ENCODE results near the gene DGKK. TPM values are rescaled to one million over a fixed set of nuclear protein-coding genes. Genes with fewer than 3 reads are reported as not detected.

DGKK gene
- total RNA-seq, 2 donors from 2014 or later, result not detected

DNA sequence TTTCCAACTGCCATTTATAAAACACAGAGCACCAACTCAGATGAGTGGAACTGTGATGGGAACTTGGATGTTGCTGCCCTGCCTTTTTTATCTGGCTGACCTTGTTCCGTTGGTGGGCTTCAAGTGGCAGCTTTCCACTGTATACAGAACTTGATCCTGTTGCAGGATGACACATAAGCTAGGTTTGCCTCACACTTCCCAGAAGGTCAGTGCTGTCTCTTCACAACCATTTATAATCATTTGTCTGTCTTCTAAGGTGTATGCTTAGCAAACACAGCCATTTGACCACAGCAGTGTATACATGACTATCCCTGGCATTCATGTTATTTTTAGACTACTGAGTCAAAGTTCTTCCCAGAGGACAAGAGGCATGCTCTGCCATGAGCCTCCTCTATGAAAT lies 20.3 kb downstream of the DGKK start:
- ATAC-seq, result no peak

DNA sequence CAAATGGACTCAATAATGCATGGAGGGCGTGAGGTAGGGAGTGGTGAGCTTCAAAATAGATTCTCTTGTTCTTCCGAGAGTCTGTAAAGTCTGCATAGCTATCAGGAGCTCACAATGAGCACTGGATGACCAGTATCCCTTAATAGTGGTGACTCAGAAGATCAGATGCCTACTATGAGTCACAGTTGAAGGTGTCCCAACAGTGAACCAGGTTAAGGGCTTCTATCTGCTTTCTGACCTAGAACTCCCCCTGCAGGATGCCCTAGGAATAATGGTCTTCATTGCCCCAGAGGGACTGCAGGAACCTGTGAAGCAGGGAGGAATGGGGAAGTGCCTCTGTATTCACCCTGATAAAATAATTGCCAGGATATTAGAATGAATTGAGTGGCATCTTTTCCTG lies 22.1 kb downstream of the DGKK start:
- Histone ChIP-seq H3K27ac (no peak overlapping the region), H3K27me3 (no peaks in the 10 kb centered on the region), H3K4me1 (no peaks in the 10 kb centered on the region), H3K9me3 (no peaks in the 10 kb centered on the region), H3K36me3 (replicated peaks in 1 of 2; ENCODE audit: insufficient read depth in 1 of 2, low read depth in 2 of 2) (no peaks in the 10 kb centered on the region), H3K4me3 (no peak overlapping the region)
- TF ChIP-seq, protein P1, sequence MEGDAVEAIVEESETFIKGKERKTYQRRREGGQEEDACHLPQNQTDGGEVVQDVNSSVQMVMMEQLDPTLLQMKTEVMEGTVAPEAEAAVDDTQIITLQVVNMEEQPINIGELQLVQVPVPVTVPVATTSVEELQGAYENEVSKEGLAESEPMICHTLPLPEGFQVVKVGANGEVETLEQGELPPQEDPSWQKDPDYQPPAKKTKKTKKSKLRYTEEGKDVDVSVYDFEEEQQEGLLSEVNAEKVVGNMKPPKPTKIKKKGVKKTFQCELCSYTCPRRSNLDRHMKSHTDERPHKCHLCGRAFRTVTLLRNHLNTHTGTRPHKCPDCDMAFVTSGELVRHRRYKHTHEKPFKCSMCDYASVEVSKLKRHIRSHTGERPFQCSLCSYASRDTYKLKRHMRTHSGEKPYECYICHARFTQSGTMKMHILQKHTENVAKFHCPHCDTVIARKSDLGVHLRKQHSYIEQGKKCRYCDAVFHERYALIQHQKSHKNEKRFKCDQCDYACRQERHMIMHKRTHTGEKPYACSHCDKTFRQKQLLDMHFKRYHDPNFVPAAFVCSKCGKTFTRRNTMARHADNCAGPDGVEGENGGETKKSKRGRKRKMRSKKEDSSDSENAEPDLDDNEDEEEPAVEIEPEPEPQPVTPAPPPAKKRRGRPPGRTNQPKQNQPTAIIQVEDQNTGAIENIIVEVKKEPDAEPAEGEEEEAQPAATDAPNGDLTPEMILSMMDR (IDR thresholded peaks at IDR 0.05), result no peak
- no peak for TF ChIP-seq POLR2A (IDR thresholded peaks at IDR 0.05)
- WGBS, 2 donors, result 70 to 86% methylated on average over 2 of the region's 2 CpGs
- intact Hi-C loops (cut with DNase I), result no loop called here
- no peak for DNase-seq
- no peak for ATAC-seq

More for the DNA sequence above, 20.3 kb downstream of the DGKK start:
- Histone ChIP-seq H3K27ac (no peak overlapping the region), H3K9me3 (no peaks in the 10 kb centered on the region), H3K36me3 (replicated peaks in 1 of 2; ENCODE audit: insufficient read depth in 1 of 2, low read depth in 2 of 2) (no peaks in the 10 kb centered on the region), H3K4me3 (no peak overlapping the region), H3K4me1 (no peaks in the 10 kb centered on the region), H3K27me3 (no peaks in the 10 kb centered on the region)
- 30 to 54% methylated on average over 1 of the region's 1 CpG for WGBS, 2 donors
- intact Hi-C loops (cut with DNase I), result no loop called here
- no peak for DNase-seq
- TF ChIP-seq, protein P1 (IDR thresholded peaks at IDR 0.05), result no peak
- TF ChIP-seq POLR2A (IDR thresholded peaks at IDR 0.05), result no peak

DNA sequence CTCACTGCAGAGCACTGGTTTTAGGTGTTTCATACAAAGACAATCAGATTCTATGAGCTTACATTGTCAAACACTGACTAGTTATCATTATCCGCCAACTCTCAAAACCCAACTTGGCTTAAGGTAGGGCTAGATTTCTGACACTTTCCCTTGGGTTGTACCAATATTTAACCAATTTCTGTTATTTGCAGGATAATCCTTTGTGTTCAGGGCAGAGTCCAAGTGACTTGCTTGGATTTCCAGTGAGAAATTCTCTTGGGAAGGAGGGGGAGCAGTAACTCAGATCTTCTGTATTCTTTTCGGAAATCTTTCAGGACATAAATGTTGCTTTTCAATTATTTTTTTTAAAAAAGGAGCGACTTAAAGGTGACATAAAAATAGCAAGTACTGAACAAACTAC lies 23.1 kb downstream of the DGKK start:
- H3K4me3 ChIP-seq, result no peak overlapping the region
- DNase-seq (no peak), ATAC-seq (no peak)
- intact Hi-C loops (cut with DNase I), result no loop called here
- H3K36me3 ChIP-seq (replicated peaks in 1 of 2; ENCODE audit: insufficient read depth in 1 of 2, low read depth in 2 of 2), result no peaks in the 10 kb centered on the region
- no peaks in the 10 kb centered on the region for H3K4me1 ChIP-seq
- no peaks in the 10 kb centered on the region for H3K9me3 ChIP-seq
- H3K27ac ChIP-seq, result no peak overlapping the region
- H3K27me3 ChIP-seq, result no peaks in the 10 kb centered on the region
- WGBS, 2 donors, result 76 to 81% methylated on average over 3 of the region's 3 CpGs
- TF ChIP-seq POLR2A (IDR thresholded peaks at IDR 0.05), result no peak
- TF ChIP-seq, protein P1 (IDR thresholded peaks at IDR 0.05), result no peak

DNA sequence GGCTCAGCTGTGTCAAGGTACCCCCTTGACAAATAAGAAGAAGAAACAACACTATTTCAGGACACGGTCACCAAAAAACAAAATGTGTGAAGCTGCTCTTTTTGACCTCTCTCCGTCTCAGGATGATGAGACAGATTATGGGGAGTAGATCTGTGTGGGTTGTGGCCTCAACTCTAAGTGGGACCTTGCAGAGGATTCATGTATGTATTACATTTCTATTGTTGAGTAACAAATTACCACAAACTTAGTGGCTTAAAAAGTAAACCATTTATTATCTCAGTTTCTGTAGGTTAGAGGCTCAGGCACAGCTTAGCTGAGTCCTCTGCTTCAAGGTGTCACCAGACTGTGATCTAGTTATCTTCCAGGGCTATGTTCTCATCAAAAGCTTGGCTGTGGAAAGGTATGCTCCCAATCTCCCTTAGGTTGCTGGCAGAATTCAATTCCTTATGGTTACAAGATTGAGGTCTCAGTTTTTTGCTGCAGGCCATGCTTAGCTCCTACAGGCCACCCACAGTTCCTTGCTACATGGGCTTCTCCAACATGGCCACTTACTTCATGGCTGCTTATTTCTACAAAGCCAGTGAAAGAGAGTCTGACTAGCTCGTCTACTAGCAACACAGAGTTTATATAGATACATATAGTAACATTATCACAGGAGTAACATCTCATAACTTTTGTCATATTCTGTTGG lies 28.1 kb downstream of the DGKK start:
- 61 to 72% methylated on average over 3 of the region's 3 CpGs for WGBS, 2 donors
- no peak for ATAC-seq
- Histone ChIP-seq H3K27me3 (no peaks in the 10 kb centered on the region), H3K4me1 (no peaks in the 10 kb centered on the region), H3K9me3 (no peaks in the 10 kb centered on the region), H3K36me3 (replicated peaks in 1 of 2; ENCODE audit: insufficient read depth in 1 of 2, low read depth in 2 of 2) (no peaks in the 10 kb centered on the region), H3K4me3 (no peak overlapping the region), H3K27ac (no peak overlapping the region)
- intact Hi-C loops (cut with DNase I), result no loop called here
- TF ChIP-seq POLR2A (IDR thresholded peaks at IDR 0.05), result no peak
- DNase-seq, result no peak

DNA sequence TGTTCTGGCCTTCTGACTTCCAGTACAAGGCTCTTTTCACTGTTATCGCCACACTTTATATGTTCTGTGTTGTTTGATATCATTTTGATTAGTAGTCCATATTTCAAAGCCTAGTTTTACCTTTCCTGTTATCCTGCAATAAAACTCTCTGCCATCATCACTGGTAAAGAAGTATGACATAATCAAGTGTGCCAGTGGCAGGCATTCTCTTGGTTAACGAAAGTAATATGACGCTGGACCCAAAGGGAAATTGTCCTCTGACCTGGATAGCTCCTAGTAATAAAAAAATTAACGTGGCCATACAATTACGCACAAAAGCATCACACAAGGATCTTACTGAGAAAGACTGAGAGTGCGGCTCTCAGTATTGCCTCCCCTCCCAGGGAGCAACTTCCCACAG lies 33.8 kb downstream of the DGKK start:
- ATAC-seq (no peak), DNase-seq (no peak)
- Histone ChIP-seq H3K27me3 (no peaks in the 10 kb centered on the region), H3K9me3 (no peaks in the 10 kb centered on the region), H3K36me3 (replicated peaks in 1 of 2; ENCODE audit: insufficient read depth in 1 of 2, low read depth in 2 of 2) (no peaks in the 10 kb centered on the region), H3K4me3 (no peak overlapping the region), H3K27ac (no peak overlapping the region), H3K4me1 (no peaks in the 10 kb centered on the region)
- TF ChIP-seq, protein P1 (IDR thresholded peaks at IDR 0.05), result no peak
- no peak for TF ChIP-seq POLR2A (IDR thresholded peaks at IDR 0.05)
- 88 to 91% methylated on average over 6 of the region's 6 CpGs for WGBS, 2 donors
- intact Hi-C loops (cut with DNase I), result no loop called here
